ENCODE data around the gene SMPD4.
"Not testable (repeated sequence)": the region's sequence is repeated elsewhere in the genome, so short reads cannot be mapped to it uniquely, and the experiment has no call there.

The SMPD4 gene

DNA sequence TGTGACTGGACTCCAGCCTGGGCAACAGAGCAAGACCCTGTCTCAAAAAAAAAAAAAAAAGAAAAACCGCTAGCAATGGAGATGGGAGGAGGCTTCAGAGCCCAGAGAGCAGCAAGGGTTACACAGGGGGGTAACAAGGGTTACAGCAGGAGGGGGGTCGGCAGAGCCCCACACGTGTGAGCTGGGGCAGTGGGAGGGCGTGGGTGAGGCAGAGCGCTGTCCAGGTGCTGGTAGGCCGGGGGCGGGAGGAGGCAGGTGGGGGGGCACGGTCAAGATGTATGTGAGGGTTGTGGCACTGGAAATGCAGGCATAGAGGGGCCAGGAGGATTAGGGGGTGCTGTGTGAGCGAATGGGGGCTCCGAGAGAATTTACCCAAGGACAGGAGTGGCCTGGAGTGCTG lies 4.0 kb upstream of the SMPD4 start:
- no peak overlapping the region for H3K4me3 ChIP-seq (ENCODE audit: low read depth, low read length)
- TF ChIP-seq MYC (IDR thresholded peaks at IDR 0.05; ENCODE audit: low read depth, low read length), result no peak
- TF ChIP-seq, protein P1, sequence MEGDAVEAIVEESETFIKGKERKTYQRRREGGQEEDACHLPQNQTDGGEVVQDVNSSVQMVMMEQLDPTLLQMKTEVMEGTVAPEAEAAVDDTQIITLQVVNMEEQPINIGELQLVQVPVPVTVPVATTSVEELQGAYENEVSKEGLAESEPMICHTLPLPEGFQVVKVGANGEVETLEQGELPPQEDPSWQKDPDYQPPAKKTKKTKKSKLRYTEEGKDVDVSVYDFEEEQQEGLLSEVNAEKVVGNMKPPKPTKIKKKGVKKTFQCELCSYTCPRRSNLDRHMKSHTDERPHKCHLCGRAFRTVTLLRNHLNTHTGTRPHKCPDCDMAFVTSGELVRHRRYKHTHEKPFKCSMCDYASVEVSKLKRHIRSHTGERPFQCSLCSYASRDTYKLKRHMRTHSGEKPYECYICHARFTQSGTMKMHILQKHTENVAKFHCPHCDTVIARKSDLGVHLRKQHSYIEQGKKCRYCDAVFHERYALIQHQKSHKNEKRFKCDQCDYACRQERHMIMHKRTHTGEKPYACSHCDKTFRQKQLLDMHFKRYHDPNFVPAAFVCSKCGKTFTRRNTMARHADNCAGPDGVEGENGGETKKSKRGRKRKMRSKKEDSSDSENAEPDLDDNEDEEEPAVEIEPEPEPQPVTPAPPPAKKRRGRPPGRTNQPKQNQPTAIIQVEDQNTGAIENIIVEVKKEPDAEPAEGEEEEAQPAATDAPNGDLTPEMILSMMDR (IDR thresholded peaks at IDR 0.05; ENCODE audit: low read depth, low read length), result no peak
- no peak for TF ChIP-seq POLR2A (IDR thresholded peaks at IDR 0.05; ENCODE audit: extremely low read depth, insufficient read length)
- no peak for TF ChIP-seq MAX (IDR thresholded peaks at IDR 0.05; ENCODE audit: low read depth, low read length)
- no peak for DNase-seq (ENCODE audit: low read depth)

GRCh38 chr2:130183512-130184373 lies 2.3 kb upstream of the SMPD4 start:
- DNase-seq (ENCODE audit: low read depth), result no peak
- TF ChIP-seq POLR2A (IDR thresholded peaks at IDR 0.05; ENCODE audit: extremely low read depth, insufficient read length) (no peak), MAX (IDR thresholded peaks at IDR 0.05; ENCODE audit: low read depth, low read length) (no peak), MYC (IDR thresholded peaks at IDR 0.05; ENCODE audit: low read depth, low read length) (no peak)
- TF ChIP-seq, protein P1 (IDR thresholded peaks at IDR 0.05; ENCODE audit: low read depth, low read length), result no peak
- H3K4me3 ChIP-seq (ENCODE audit: low read depth, low read length), result peak overlapping the region; percentile 91

DNA sequence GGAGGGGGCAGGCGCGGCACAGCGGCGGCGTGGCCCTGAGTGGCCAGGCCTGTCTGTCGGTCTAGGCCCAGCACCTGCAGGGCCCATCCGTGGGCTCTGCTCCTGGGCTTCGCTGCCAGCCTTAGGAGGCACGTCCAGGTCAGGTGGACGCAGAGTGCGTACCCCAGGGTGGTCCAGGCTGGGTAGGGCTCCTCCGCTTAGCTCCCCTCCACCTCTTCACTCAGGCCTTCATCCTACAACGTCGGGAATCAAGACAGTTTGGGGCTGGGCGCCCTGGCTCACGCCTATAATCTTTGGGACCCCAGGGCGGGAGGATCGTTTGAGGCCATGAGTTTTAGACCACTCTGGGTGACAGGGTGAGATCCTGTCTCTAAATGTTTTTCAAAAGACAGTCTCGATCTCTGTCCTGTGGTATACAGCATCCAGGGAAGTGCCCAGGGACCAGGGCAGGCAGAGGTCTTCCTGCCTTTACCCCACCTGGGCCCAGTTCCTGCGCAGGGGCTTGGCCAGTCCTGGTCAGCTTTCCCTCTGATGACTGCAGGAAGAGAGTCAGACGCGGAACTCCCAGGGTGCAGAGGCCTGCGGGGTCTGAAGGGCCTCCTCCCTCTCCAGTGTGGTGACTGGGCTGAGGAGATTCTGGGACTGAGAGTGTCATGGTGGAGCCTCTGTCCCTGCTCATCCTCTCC lies 1.6 kb upstream of the SMPD4 start:
- peak overlapping the region; percentile 91 for H3K4me3 ChIP-seq (ENCODE audit: low read depth, low read length)
- peak; percentile 48 for DNase-seq (ENCODE audit: low read depth)

DNA sequence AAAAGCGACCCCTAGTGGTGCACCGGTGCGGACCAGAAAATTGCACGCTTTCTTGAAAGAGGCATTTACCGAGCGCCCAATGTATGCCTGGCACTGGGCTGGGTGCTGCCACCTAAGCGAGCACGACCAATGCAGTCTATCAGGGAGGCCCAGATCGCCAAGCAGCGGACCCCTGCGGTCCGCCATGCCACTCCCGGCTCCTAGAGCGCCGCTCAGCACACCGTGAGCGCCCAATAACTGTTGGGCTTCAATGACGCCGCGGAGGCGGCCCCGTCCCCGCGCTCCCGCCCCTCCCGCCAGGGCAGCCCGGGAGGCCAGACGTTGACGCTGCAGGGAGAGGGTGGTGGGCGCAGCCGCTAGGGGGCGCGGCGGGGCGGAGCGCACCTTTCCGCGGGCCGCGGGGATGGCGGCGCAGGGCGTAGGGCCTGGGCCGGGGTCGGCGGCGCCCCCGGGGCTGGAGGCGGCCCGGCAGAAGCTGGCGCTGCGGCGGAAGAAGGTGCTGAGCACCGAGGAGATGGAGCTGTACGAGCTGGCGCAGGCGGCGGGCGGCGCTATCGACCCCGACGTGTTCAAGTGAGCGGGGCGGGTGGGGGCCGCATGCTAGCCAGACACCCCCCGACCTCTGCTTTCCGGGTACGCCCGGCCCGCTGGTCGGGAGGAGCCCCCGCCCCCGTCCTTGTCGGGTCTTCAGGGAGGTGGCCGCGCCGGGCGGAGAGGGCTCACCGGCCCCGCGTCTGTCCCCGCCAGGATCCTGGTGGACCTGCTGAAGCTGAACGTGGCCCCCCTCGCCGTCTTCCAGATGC lies 679 bp upstream of the SMPD4 start, which contains the start of gene MZT2B:
Gene MZT2B (plus strand): TSS at position 383 of the 803 bp plus-strand sequence. CDS start 21 bp downstream, at position 404.
- peak; percentile 94 for DNase-seq (ENCODE audit: low read depth)
- TF ChIP-seq MAX (IDR thresholded peaks at IDR 0.05; ENCODE audit: low read depth, low read length) (peak; percentile 59; the same call in 1 of the 2 replicates), POLR2A (IDR thresholded peaks at IDR 0.05; ENCODE audit: extremely low read depth, insufficient read length) (peak; percentile 79), MYC (IDR thresholded peaks at IDR 0.05; ENCODE audit: low read depth, low read length) (peak; percentile 63)
- TF ChIP-seq, protein P1 (IDR thresholded peaks at IDR 0.05; ENCODE audit: low read depth, low read length), result peak; percentile 55
- H3K4me3 ChIP-seq (ENCODE audit: low read depth, low read length), result peak within 1 kb of the TSS; percentile 96

DNA sequence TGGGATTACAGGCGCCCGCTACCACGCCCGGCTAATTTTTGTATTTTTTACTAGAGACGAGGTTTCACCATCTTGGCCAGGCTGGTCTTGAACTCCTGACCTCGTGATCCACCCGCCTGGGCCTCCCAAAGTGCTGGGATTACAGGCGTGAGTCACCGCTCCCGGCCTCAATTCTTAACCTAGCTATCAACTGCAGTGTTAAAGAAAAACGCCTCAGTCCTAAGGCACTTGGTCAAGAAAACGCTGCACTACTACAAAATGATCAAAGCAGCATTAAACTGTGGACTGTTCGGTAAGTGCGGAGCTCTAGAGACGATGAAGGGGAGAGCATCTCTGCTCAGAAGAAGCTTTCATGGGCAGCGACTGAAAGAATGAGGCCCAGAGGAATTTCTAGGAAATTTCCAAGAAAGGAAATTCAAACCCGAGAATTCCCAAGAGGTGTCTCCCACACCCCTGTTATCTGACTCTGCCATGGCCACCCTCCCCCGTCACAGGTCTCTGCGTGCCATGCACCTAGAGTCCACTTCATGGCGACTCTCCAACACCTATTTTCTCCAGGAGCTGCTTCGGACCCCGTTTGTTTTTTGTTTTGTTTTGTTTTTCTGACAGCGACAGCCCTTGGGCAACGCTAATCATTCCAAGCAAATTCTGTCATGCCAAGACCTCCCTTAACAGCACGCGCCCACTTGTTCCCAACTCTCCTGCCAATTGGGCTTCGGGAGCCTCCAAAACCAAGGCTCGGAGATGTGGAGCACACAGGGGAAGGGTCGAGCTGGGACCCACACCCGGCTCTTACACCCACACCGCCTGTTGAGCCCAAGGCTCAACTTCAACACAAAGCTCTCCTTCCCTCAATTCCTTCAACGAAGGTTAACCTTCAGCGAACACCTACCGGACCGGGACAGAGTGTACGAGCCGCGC lies 738 bp downstream of the SMPD4 start:
- DNase-seq (ENCODE audit: low read depth), result not testable (repeated sequence)
- peak overlapping the region; percentile 96 for H3K4me3 ChIP-seq (ENCODE audit: low read depth, low read length)

DNA sequence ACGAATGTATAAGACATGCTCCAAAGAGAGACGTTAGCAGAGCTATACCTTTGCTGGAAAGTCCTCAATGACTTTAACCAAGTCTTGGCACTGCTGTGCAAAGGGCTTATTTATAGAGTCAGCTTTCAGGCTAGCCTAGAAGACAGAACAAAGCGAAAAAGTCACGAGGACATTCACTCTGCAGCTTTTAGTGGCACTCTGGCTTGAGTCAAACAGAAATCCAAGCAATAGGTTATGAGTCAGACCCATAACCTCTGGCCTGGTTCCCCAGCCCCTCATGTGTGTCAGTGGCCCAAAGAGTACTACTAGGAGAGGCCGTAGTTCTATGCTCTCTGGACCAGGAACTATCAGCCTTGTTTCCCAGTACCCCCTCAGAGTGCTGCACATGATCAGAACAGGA lies 6.5 kb downstream of the SMPD4 start:
- H3K4me3 ChIP-seq (ENCODE audit: low read depth, low read length); DNase-seq (ENCODE audit: low read depth): not testable (repeated sequence)
